T-helper 2 cell treated with Interferon-gamma antibody and Interleukin-4, amounts not matched to agents 5 μg/mL and 100 μg/mL, for 36 hours (primary cell): ENCODE data around the gene LMO7.
"Not testable (repeated sequence)": the region's sequence is repeated elsewhere in the genome, so short reads cannot be mapped to it uniquely, and the experiment has no call there.

ENCODE experiments used
- DNase-seq: peaks from one replicate; pipeline ENCODE4 v3.0.0; 2021; ENCODE audit warnings: low spot score
- H3K27ac Mint-ChIP-seq: one replicate; pipeline ENCODE4 v1.8.0; 2021; ENCODE audit warnings: mild to moderate bottlenecking, mixed read lengths
- H3K27me3 Mint-ChIP-seq: one replicate; pipeline ENCODE4 v1.8.0; 2021; ENCODE audit warnings: low read depth, mixed read lengths
- H3K36me3 Mint-ChIP-seq: one replicate; pipeline ENCODE4 v1.8.0; 2021; ENCODE audit warnings: low read depth, mixed read lengths
- H3K4me1 Mint-ChIP-seq: one replicate; pipeline ENCODE4 v1.8.0; 2021; ENCODE audit warnings: low read depth, mixed read lengths
- H3K4me3 Mint-ChIP-seq: one replicate; pipeline ENCODE4 v1.8.0; 2022; ENCODE audit warnings: mild to moderate bottlenecking, moderate library complexity, mixed read lengths
- H3K9me3 Mint-ChIP-seq: one replicate; pipeline ENCODE4 v1.8.0; 2021; ENCODE audit warnings: mixed read lengths

Gene LMO7

GRCh38 chr13:75769141-75769905 lies 133.2 kb downstream of the LMO7 start:
- H3K27me3 Mint-ChIP-seq = no peaks in the 10 kb centered on the region
- no peak for DNase-seq
- H3K4me1 Mint-ChIP-seq = peaks cover 22% of the 10 kb centered on the region
- H3K9me3 Mint-ChIP-seq = peaks cover 14% of the 10 kb centered on the region
- no peak overlapping the region for H3K4me3 Mint-ChIP-seq
- peaks cover 15% of the 10 kb centered on the region for H3K36me3 Mint-ChIP-seq
- no peak overlapping the region for H3K27ac Mint-ChIP-seq

DNA sequence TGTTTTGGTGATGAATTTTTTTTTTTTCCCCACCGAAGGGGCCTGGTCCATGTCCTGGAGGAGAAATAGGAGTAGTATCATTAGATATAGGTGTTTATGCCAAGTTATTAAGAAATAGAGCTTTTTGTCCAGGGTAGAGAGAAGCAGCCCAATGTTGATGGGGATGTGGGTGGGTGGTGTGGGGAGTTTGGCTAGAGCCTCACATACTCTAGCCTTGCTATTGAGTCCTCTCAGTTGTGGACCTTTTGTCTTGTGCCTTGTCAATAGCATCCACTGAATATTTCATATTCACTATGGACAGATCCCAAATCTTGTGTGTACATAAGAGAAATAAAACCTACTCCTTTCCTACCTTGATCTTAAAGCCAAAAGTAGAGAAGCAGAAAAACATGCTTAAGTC lies 134.0 kb downstream of the LMO7 start:
- H3K9me3 Mint-ChIP-seq = peaks cover 14% of the 10 kb centered on the region
- no peaks in the 10 kb centered on the region for H3K27me3 Mint-ChIP-seq
- DNase-seq = no peak
- no peak overlapping the region for H3K4me3 Mint-ChIP-seq
- H3K36me3 Mint-ChIP-seq = peaks cover 16% of the 10 kb centered on the region
- H3K27ac Mint-ChIP-seq = no peak overlapping the region
- peaks cover 20% of the 10 kb centered on the region for H3K4me1 Mint-ChIP-seq

DNA sequence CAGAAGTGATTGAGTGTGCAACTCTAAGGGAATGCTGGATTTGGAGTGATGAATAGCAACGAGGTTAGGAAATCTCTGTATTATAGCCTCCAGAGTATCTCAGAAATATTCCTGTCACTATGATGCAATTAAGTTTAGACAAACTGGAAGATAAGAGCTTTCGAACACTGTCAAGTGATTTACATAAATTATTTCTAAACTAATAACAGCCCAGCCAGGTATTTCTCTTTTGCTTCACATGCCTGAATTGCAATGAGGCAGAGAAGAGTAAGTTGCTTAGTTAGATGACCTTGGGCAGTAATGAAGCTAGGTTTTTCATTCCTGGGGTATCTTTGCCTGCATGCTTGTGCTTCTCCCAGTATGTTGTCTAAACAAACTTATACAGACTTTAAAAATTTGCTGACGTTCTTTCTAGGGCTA lies 134.5 kb downstream of the LMO7 start:
- DNase-seq = no peak
- peaks cover 14% of the 10 kb centered on the region for H3K9me3 Mint-ChIP-seq
- H3K4me3 Mint-ChIP-seq = no peak overlapping the region
- peaks cover 20% of the 10 kb centered on the region for H3K4me1 Mint-ChIP-seq
- H3K36me3 Mint-ChIP-seq = peaks cover 14% of the 10 kb centered on the region
- no peak overlapping the region for H3K27ac Mint-ChIP-seq
- no peaks in the 10 kb centered on the region for H3K27me3 Mint-ChIP-seq

DNA sequence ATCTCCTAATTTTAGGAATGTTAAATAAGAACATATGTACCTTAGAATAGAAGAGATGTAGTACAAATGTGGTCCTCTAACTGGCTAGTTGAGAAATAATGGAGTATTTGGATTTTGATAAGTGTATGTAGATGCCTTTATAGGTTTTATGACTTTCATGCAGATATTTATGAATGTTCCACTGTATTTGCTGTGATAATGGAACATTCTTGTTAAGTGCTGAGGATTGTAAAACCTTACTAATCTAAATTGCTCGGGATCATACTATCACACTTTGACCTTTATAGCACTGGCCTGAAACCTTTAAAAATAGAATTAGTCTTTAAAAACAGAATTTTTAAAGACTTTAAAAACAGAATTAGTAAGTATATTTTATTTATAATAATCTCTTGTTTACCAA lies 135.1 kb downstream of the LMO7 start:
- Mint-ChIP-seq H3K9me3 (peaks cover 12% of the 10 kb centered on the region), H3K27me3 (no peaks in the 10 kb centered on the region), H3K36me3 (peaks cover 10% of the 10 kb centered on the region), H3K27ac (no peak overlapping the region), H3K4me1 (peaks cover 16% of the 10 kb centered on the region), H3K4me3 (no peak overlapping the region)
- DNase-seq = no peak

- DNase-seq = no peak
- Mint-ChIP-seq H3K27me3 (no peaks in the 10 kb centered on the region), H3K4me1 (peaks cover 11% of the 10 kb centered on the region), H3K9me3 (peaks cover 9% of the 10 kb centered on the region), H3K27ac (no peak overlapping the region), H3K4me3 (no peak overlapping the region), H3K36me3 (peaks cover 8% of the 10 kb centered on the region)
Measured at GRCh38 chr13:75771818-75772217, 135.7 kb downstream of the LMO7 start.

GRCh38 chr13:75774176-75774575 lies 138.0 kb downstream of the LMO7 start:
- peaks cover 13% of the 10 kb centered on the region for H3K36me3 Mint-ChIP-seq
- H3K4me1 Mint-ChIP-seq = peaks cover 5% of the 10 kb centered on the region
- DNase-seq = no peak
- H3K27ac Mint-ChIP-seq = no peak overlapping the region
- H3K27me3 Mint-ChIP-seq = no peaks in the 10 kb centered on the region
- H3K4me3 Mint-ChIP-seq = no peak overlapping the region
- peaks cover 15% of the 10 kb centered on the region for H3K9me3 Mint-ChIP-seq

DNA sequence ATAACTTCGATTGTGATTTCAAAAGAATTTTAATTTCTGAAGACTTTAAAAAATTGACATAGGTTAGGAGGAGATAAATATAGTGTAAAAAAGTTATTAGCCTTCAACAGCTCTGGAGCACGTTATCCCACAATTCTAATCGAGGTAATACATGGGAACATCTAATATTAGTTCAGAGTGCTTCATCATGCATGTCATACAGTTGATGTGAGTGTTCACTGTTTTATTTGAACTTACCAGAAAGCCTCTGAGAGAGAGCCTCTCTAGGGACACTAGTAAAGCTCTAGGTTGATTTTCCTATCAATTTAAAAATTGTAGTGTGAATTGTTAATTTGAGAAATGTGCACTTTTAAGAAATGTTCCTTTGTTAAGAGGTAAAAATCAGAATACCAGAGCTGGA lies 140.4 kb downstream of the LMO7 start:
- Mint-ChIP-seq H3K4me1 (peaks cover 2% of the 10 kb centered on the region), H3K9me3 (peaks cover 28% of the 10 kb centered on the region), H3K36me3 (peaks cover 26% of the 10 kb centered on the region), H3K27ac (no peak overlapping the region), H3K4me3 (no peak overlapping the region), H3K27me3 (no peaks in the 10 kb centered on the region)
- DNase-seq = no peak

DNA sequence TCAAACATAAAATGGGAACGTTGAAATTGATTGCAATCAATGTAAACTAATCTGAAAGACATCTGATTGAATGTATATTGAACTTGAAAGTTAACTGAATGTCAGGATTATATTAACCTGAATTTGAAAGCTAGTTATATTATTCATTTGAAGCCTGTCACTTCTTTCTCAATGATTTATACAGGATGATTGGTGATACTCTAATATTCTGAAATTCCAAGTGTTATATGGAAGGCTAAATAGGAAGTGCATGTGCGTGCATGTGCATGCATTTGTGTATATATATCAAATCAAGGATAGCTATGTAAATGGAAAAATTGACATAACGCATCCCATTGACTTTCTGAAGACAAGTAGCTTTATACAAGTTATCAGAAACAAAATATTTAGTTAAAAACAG lies 143.3 kb downstream of the LMO7 start:
- no peak overlapping the region for H3K4me3 Mint-ChIP-seq
- DNase-seq = no peak
- peaks cover 23% of the 10 kb centered on the region for H3K36me3 Mint-ChIP-seq
- no peaks in the 10 kb centered on the region for H3K27me3 Mint-ChIP-seq
- H3K4me1 Mint-ChIP-seq = no peaks in the 10 kb centered on the region
- H3K27ac Mint-ChIP-seq = no peak overlapping the region
- H3K9me3 Mint-ChIP-seq = peaks cover 24% of the 10 kb centered on the region

DNA sequence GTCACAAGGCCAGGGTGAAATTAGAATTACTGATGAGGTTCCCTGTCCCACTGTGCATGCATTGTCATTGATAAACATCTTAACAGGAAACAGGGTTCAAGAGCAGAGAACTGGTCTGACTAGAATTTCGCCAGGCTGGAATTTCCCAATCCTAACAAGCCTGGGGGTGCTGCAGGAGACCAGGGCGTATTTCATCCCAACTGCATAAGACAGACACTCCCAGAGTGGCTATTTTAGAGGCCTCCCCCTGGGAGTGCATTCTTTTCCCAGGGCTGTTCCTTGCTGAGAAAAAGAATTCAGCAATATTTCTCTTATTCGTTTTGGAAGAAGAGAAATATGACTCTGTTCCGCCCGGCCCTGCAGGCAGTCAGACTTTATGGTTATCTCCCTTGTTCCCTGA lies 144.0 kb downstream of the LMO7 start:
- H3K27me3 Mint-ChIP-seq, H3K27ac Mint-ChIP-seq, H3K4me3 Mint-ChIP-seq, DNase-seq, H3K4me1 Mint-ChIP-seq: not testable (repeated sequence)
- Mint-ChIP-seq H3K36me3 (peaks cover 22% of the 10 kb centered on the region), H3K9me3 (peaks cover 24% of the 10 kb centered on the region)

DNA sequence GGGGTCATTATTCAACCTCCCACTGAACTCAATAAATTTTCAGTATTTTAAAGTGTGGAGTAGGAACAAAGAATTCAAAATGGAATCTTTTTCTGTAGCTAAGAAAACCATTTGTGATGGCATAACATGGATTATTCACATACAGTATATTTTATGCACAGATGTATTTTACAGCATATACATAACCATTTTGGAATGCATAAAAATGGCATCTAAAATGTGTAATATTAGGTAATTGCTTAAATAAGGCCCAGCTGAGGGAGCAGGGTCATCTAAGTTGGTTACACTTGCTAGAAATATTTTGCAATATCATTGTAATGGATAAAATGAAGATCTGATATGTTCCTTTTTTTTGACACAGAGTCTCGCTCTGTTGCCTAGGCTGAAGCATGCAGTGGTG lies 146.9 kb downstream of the LMO7 start:
- H3K27ac Mint-ChIP-seq = no peak overlapping the region

GRCh38 chr13:75784003-75784402 lies 147.9 kb downstream of the LMO7 start:
- Mint-ChIP-seq H3K27ac (no peak overlapping the region), H3K9me3 (peaks cover 20% of the 10 kb centered on the region), H3K36me3 (peaks cover 15% of the 10 kb centered on the region), H3K4me1 (no peaks in the 10 kb centered on the region), H3K27me3 (no peaks in the 10 kb centered on the region), H3K4me3 (no peak overlapping the region)
- DNase-seq = no peak

More for the DNA sequence above, 146.9 kb downstream of the LMO7 start:
- Mint-ChIP-seq H3K4me3 (no peak overlapping the region), H3K36me3 (peaks cover 18% of the 10 kb centered on the region), H3K4me1 (no peaks in the 10 kb centered on the region), H3K27me3 (no peaks in the 10 kb centered on the region), H3K9me3 (peaks cover 24% of the 10 kb centered on the region)
- DNase-seq = no peak

DNA sequence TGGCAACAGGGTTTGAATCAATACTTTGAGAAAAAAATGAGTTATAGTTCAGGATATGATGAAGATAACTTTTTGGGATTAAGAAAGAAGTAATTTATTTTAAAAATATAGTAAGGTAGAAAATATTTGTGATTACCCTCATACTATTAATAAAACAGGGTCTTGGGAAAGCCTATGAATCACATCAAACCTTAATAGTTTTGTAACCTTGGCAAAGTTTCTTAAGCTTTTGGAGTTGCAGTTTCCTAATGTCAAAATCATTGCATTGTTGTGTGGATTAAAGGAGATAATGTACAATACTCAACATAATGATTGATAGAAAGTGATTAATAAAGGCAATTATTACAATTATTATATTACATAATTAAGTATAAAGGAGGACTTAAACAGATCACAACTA lies 149.0 kb downstream of the LMO7 start:
- no peaks in the 10 kb centered on the region for H3K4me1 Mint-ChIP-seq
- peaks cover 10% of the 10 kb centered on the region for H3K9me3 Mint-ChIP-seq
- no peak overlapping the region for H3K4me3 Mint-ChIP-seq
- no peak overlapping the region for H3K27ac Mint-ChIP-seq
- peaks cover 6% of the 10 kb centered on the region for H3K36me3 Mint-ChIP-seq
- no peak for DNase-seq
- H3K27me3 Mint-ChIP-seq = no peaks in the 10 kb centered on the region

- Mint-ChIP-seq H3K27ac (no peak overlapping the region), H3K36me3 (no peaks in the 10 kb centered on the region), H3K4me1 (no peaks in the 10 kb centered on the region), H3K9me3 (peaks cover under 1% of the 10 kb centered on the region), H3K27me3 (no peaks in the 10 kb centered on the region), H3K4me3 (no peak overlapping the region)
- DNase-seq = no peak
Measured at GRCh38 chr13:75787249-75787928, 151.3 kb downstream of the LMO7 start.

- DNase-seq = no peak
- H3K9me3 Mint-ChIP-seq = no peaks in the 10 kb centered on the region
- H3K27ac Mint-ChIP-seq = no peak overlapping the region
Measured at GRCh38 chr13:75788481-75788981, 152.4 kb downstream of the LMO7 start.

More at GRCh38 chr13:75788481-75788981, 152.4 kb downstream of the LMO7 start:
- no peak overlapping the region for H3K4me3 Mint-ChIP-seq
- H3K4me1 Mint-ChIP-seq = no peaks in the 10 kb centered on the region
- H3K36me3 Mint-ChIP-seq = no peaks in the 10 kb centered on the region
- H3K27me3 Mint-ChIP-seq = no peaks in the 10 kb centered on the region
